GM12878 (cell line): ENCODE measurements around the gene IRAK3. TPM values are rescaled to one million over a fixed set of nuclear protein-coding genes. Genes with fewer than 3 reads are reported as not detected.

Experiments used
- ATAC-seq: fragments of 200-7000 bp; cut with Tn5 transposase; 3 replicates; pipeline ENCODE4 v1.9.1; 2020; ENCODE audit warnings: mild to moderate bottlenecking, moderate library complexity
- BruUV-seq: library from RNA; stranded (reverse); fragments of 400-500 nt; replicated peaks from 2 replicates; lab custom pipeline; 2021; lab: Mats Ljungman, UMichigan
- CTCF ChIA-PET: fragments of 300-600 bp; sonication (Branson Sonifier 250); formaldehyde crosslinking; extraction: SDS; loops from one replicate; lab custom pipeline; 2021; ENCODE audit warnings: inconsistent platforms; lab: Yijun Ruan, JAX
- POLR2A ChIA-PET: fragments of 350-600 bp; formaldehyde crosslinking; extraction: SDS; loops from one replicate; lab custom pipeline; 2021; ENCODE audit warnings: inconsistent platforms; lab: Charles Lee
- RAD21 ChIA-PET: fragments of 300-600 bp; sonication (Branson Sonifier 250); formaldehyde crosslinking; loops from one replicate; lab custom pipeline; 2023; ENCODE audit warnings: antibody characterized with exemption; ENCODE audit not compliant: unreplicated experiment; lab: Charles Lee
- SMC1A ChIA-PET: fragments of 300-600 bp; sonication (Branson Sonifier 250); formaldehyde crosslinking; loops from one replicate; lab custom pipeline; 2023; ENCODE audit not compliant: unreplicated experiment, uncharacterized antibody; lab: Charles Lee
- DNase-seq: peaks from one replicate; pipeline ENCODE4 v3.0.0-alpha.2; 2011; ENCODE audit warnings: low read depth, low spot score
- FAIRE-seq: peaks from 3 replicates; lab custom pipeline; 2011; peaks lifted over from hg19 to GRCh38; lab: Jason Lieb, UNC
- H2AFZ ChIP-seq: 2 replicates; pipeline ENCODE4 v1.6.0; 2011; ENCODE audit warnings: low read depth, low read length, control low read depth; ENCODE audit not compliant: control insufficient read depth
- H3K27ac ChIP-seq: 2 replicates; pipeline ENCODE4 v1.5.1; 2011; ENCODE audit warnings: control low read depth; ENCODE audit not compliant: control insufficient read depth, insufficient read depth
- H3K27me3 ChIP-seq, 2 experiments: replicated peaks in 1 of 2; 2 replicates each; pipeline versions ENCODE4 v1.6.0 to v1.6.1; 2011; ENCODE audit warnings: low read length in 1 of 2; ENCODE audit not compliant: control insufficient read depth in 2 of 2, insufficient read depth in 2 of 2
- H3K36me3 ChIP-seq, 2 experiments: 2 replicates each; pipeline ENCODE4 v1.5.1; 2011; ENCODE audit warnings: low read length in 1 of 2; ENCODE audit not compliant: control insufficient read depth in 2 of 2, insufficient read depth in 2 of 2
- H3K4me1 ChIP-seq: 2 replicates; pipeline ENCODE4 v1.6.1; 2011; ENCODE audit warnings: mild to moderate bottlenecking, low read length, moderate library complexity, mixed read lengths; ENCODE audit not compliant: control insufficient read depth, insufficient read depth
- H3K4me2 ChIP-seq: 2 replicates; pipeline ENCODE4 v1.6.0; 2011; ENCODE audit warnings: control low read depth; ENCODE audit not compliant: control insufficient read depth, insufficient read depth
- H3K4me3 ChIP-seq: fragments of 200-600 bp; sonication (generic); 2 replicates; pipeline ENCODE4 v1.5.1; 2016
- H3K79me2 ChIP-seq: 2 replicates; pipeline ENCODE4 v1.6.0; 2011; ENCODE audit warnings: low read length; ENCODE audit not compliant: control insufficient read depth, insufficient read depth
- H3K9ac ChIP-seq: 2 replicates; pipeline ENCODE4 v1.8.0; 2011; ENCODE audit warnings: low read length, control low read depth, mixed read lengths; ENCODE audit not compliant: control insufficient read depth, insufficient read depth
- H3K9me3 ChIP-seq: replicated peaks from 3 replicates; pipeline ENCODE4 v1.5.1; 2011; ENCODE audit warnings: mild to moderate bottlenecking, low read length; ENCODE audit not compliant: control insufficient read depth, insufficient read depth
- H4K20me1 ChIP-seq: 2 replicates; pipeline ENCODE4 v1.6.0; 2011; ENCODE audit not compliant: control insufficient read depth, insufficient read depth
- CHD1 ChIP-seq: IDR thresholded peaks from 2 replicates; pipeline ENCODE4 v1.6.1; 2012; ENCODE audit warnings: low read depth, low read length, improper control_type of control experiment
- CHD4 ChIP-seq: fragments of 200-600 bp; sonication (generic); IDR thresholded peaks from 2 replicates; pipeline ENCODE4 v1.6.1; 2016; ENCODE audit warnings: mild to moderate bottlenecking
- CREM ChIP-seq: IDR thresholded peaks from 2 replicates; pipeline ENCODE4 v1.6.1; 2014; ENCODE audit warnings: antibody characterized with exemption, low read depth
- MTA3 ChIP-seq: IDR thresholded peaks from 2 replicates; pipeline ENCODE4 v1.6.1; 2012; ENCODE audit warnings: low read length, inconsistent platforms, borderline replicate concordance
- ZBED1 ChIP-seq: IDR thresholded peaks from 2 replicates; pipeline ENCODE4 v1.6.1; 2016; ENCODE audit warnings: borderline replicate concordance
- ZNF217 ChIP-seq: fragments of 450-650 bp; IDR thresholded peaks from 2 replicates; pipeline ENCODE4 v1.6.1; 2017; ENCODE audit warnings: antibody characterized with exemption, mild to moderate bottlenecking
- WGBS: methylation state at CpG from one replicate; pipeline ENCODE4 v1.1.6; 2016; ENCODE audit warnings: low lambda C conversion rate; ENCODE audit not compliant: insufficient replicate concordance, insufficient coverage; ENCODE audit errors: missing lambda C conversion rate; 5-methylcytosine and 5-hydroxymethylcytosine counted together
- in situ Hi-C: fragments of 300-500 bp; cut with MboI; formaldehyde crosslinking; loops from 9 replicates; pipeline ENCODE4 v1.14.3; 2018; ENCODE audit warnings: mixed read lengths
- intact Hi-C: fragments of 100-400 bp; cut with micrococcal nuclease; formaldehyde crosslinking; loops from one replicate; pipeline ENCODE4 v1.14.2; 2022; ENCODE audit not compliant: unreplicated experiment
- polyA plus RNA-seq, 11 experiments: library from polyadenylated mRNA; depleted of rRNA in 4 of 11; unstranded in 6 of 11; stranded (reverse) in 5 of 11; fragments of >200 nt; fragmentation: Nextera tagmentation in 4 of 11; fragmentation: Illumina TruSeq in 1 of 11; extraction: Ambion mirVana in 4 of 11; extraction: Trizol in 1 of 11; gene quantifications; 1 replicate in 1 of 11; 2 replicates in 10 of 11; pipeline versions ENCODE4 v1.2.1 to v1.2.3, GENCODE V29; 2011 to 2016; ENCODE audit warnings: inconsistent platforms in 2 of 11, missing spikeins in 2 of 11, low read depth in 1 of 11
- total RNA-seq, 4 experiments: library from RNA; depleted of rRNA in 3 of 4; stranded (reverse); fragments of >200 nt in 3 of 4; fragmentation: Illumina TruSeq in 1 of 4; extraction: Trizol in 1 of 4; gene quantifications; 2 replicates each; pipeline versions ENCODE4 v1.2.1 to v1.2.3, GENCODE V29; 2013 to 2021
- TF ChIP-seq, protein P1 (sequence below): fragments of 450-650 bp; IDR thresholded peaks from 2 replicates; pipeline ENCODE4 v1.6.1; 2016; ENCODE audit warnings: mild to moderate bottlenecking

Gene IRAK3
- total and polyA plus RNA-seq, 10 of the 15 experiments (the other 5 are each of a cell fraction or from before 2014, with no cell fraction given), result 1.4 to 14.1 (median 5.4) TPM

DNA sequence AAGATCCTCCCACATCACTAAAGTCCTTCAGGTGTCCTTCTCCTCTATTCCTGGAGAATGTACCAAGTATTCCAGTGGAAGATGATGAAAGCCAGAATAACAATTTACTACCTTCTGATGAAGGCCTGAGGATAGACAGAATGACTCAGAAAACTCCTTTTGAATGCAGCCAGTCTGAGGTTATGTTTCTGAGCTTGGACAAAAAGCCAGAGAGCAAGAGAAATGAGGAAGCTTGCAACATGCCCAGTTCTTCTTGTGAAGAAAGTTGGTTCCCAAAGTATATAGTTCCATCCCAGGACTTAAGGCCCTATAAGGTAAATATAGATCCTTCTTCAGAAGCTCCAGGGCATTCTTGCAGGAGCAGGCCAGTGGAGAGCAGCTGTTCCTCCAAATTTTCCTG, 58.7 kb downstream of the IRAK3 start:
- RAD21 ChIA-PET, result no interaction called here
- no TSS peak for BruUV-seq
- in situ Hi-C loops (no loop called here), intact Hi-C loops (no loop called here)
- no peak for TF ChIP-seq ZBED1
- no peak for TF ChIP-seq CHD1
- no peak for TF ChIP-seq MTA3
- no peak for TF ChIP-seq CHD4
- TF ChIP-seq, protein P1, sequence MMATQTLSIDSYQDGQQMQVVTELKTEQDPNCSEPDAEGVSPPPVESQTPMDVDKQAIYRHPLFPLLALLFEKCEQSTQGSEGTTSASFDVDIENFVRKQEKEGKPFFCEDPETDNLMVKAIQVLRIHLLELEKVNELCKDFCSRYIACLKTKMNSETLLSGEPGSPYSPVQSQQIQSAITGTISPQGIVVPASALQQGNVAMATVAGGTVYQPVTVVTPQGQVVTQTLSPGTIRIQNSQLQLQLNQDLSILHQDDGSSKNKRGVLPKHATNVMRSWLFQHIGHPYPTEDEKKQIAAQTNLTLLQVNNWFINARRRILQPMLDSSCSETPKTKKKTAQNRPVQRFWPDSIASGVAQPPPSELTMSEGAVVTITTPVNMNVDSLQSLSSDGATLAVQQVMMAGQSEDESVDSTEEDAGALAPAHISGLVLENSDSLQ, result no peak
- CTCF ChIA-PET, result interaction anchor here (0.6 to 1.6 kb wide), 3 partner anchors 11 to 161 kb away, joined by 3 to 5 read pairs (median 4); no protein-coding TSS in a partner anchor
- Histone ChIP-seq H3K4me1 (no peaks in the 10 kb centered on the region), H3K36me3 (no peaks in the 10 kb centered on the region), H3K4me3 (no peak overlapping the region), H4K20me1 (no peaks in the 10 kb centered on the region), H3K27ac (no peak overlapping the region), H3K4me2 (no peak overlapping the region), H2AFZ (no peak overlapping the region), H3K27me3 (no peaks in the 10 kb centered on the region), H3K79me2 (no peaks in the 10 kb centered on the region), H3K9me3 (no peaks in the 10 kb centered on the region), H3K9ac (no peak overlapping the region)
- FAIRE-seq, result no peak
- SMC1A ChIA-PET, result interaction anchor here (0.7 to 2.8 kb wide), 6 partner anchors 10 to 445 kb away, joined by 3 to 8 read pairs (median 3); no protein-coding TSS in a partner anchor
- POLR2A ChIA-PET, result interaction anchor here (0.8 to 2.1 kb wide), 2 partner anchors 9 to 12 kb away, joined by 3 to 10 read pairs; no protein-coding TSS in a partner anchor
- ATAC-seq, result no peak
- no peak for DNase-seq

- ATAC-seq, result no peak
- no peak for FAIRE-seq
- H3K27me3 ChIP-seq, result no peaks in the 10 kb centered on the region
- RAD21 ChIA-PET, result no interaction called here
- no peak overlapping the region for H2AFZ ChIP-seq
- SMC1A ChIA-PET, result interaction anchor here (1.1 kb wide), 1 partner anchor 51 kb away, joined by 3 read pairs; the partner anchor contains the start of gene HELB
- in situ Hi-C loops, result no loop called here
- no peak overlapping the region for H3K4me2 ChIP-seq
- H3K36me3 ChIP-seq, result no peaks in the 10 kb centered on the region
- H3K9ac ChIP-seq, result no peak overlapping the region
- no peaks in the 10 kb centered on the region for H3K79me2 ChIP-seq
- H3K9me3 ChIP-seq, result no peaks in the 10 kb centered on the region
- intact Hi-C loops, result no loop called here
- H4K20me1 ChIP-seq, result no peaks in the 10 kb centered on the region
- no peak overlapping the region for H3K27ac ChIP-seq
- 41% methylated on average over 3 of the region's 3 CpGs for WGBS
- no TSS peak for BruUV-seq
- no peak overlapping the region for H3K4me3 ChIP-seq
- DNase-seq, result no peak
- no peaks in the 10 kb centered on the region for H3K4me1 ChIP-seq
- TF ChIP-seq ZNF217 (no peak), CREM (no peak)
- CTCF ChIA-PET, result interaction anchor here (0.6 to 1.4 kb wide), 3 partner anchors 13 to 1739 kb away, joined by 3 to 4 read pairs (median 3); partner anchors contain the start of gene TMBIM4
- POLR2A ChIA-PET, result no interaction called here
These were observed 62.0 kb downstream of the IRAK3 start for GRCh38 chr12:66251049-66251448.
